ENCODE data around the gene NUBP1.

DNA sequence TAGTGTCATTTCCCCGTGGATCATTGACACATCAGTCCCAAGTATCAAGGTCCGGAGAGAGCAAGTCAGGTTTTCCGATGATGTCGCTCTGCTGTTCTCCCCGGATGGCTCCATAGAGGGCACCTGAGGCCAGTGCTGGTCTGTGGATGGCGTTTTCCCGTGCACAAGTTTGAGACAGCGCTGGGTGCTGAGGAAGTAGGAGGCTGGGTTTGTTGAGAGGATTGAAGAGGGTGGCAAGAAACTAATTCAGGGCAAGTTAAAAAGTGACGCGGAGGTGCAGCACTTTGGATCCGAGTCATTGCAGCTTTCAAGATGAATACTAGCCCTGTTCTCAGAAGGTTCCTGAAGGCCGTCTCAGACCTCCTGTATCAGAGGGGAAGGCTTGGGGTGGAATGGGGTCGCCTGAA is 7.7 kb downstream of the NUBP1 start:
- no peak for TF ChIP-seq POLR2AphosphoS5 (IDR thresholded peaks at IDR 0.05; ENCODE audit: low read depth, low read length)
- TF ChIP-seq CTCF (IDR thresholded peaks at IDR 0.05 in 2 of 3, conservative IDR thresholded peaks at IDR 0.05 in 1 of 3; ENCODE audit: borderline replicate concordance in 1 of 3, insufficient read depth in 1 of 3, low read depth in 2 of 3, low read length in 2 of 3): no peak
- TF ChIP-seq SIN3A (IDR thresholded peaks at IDR 0.05; ENCODE audit: low read depth): no peak
